Heart right ventricle (tissue), 16 donors: Measurements from ENCODE around the gene NUDT1. TPM values are rescaled to one million over a fixed set of nuclear protein-coding genes. Genes with fewer than 3 reads are reported as not detected.

Source experiments
- ATAC-seq, 8 donors: fragments of 200-7000 bp; cut with Tn5 transposase; one replicate each; pipeline ENCODE4 v1.9.1; 2020; ENCODE audit warnings: mild to moderate bottlenecking in 8 of 8, moderate library complexity in 8 of 8, moderate number of reproducible peaks in 1 of 8
- DNase-seq, 2 donors: peaks; one replicate each; pipeline ENCODE4 v3.0.0-alpha.2; 2020
- H3K27ac ChIP-seq, 10 donors: fragments of 200-600 bp; sonication (generic) in 2 of 10; one replicate each; pipeline versions ENCODE4 v1.5.0 to v1.8.0; 2020 to 2022; ENCODE audit warnings: mild to moderate bottlenecking in 3 of 10
- H3K27me3 ChIP-seq, 7 donors: fragments of 200-600 bp; one replicate each; pipeline ENCODE4 v1.8.0; 2021 to 2022; ENCODE audit warnings: mild to moderate bottlenecking in 2 of 7
- H3K36me3 ChIP-seq, 9 donors: fragments of 200-600 bp; sonication (generic) in 1 of 9; one replicate each; pipeline versions ENCODE4 v1.5.0 to v1.8.0; 2020 to 2022; ENCODE audit warnings: mild to moderate bottlenecking in 2 of 9
- H3K4me1 ChIP-seq, 9 donors: fragments of 200-600 bp; sonication (generic) in 1 of 9; one replicate each; pipeline versions ENCODE4 v1.5.0 to v1.8.0; 2020 to 2022; ENCODE audit warnings: mild to moderate bottlenecking in 4 of 9
- H3K4me3 ChIP-seq, 10 donors: fragments of 200-600 bp; sonication (generic) in 2 of 10; one replicate each; pipeline versions ENCODE4 v1.5.0 to v1.8.0; 2020 to 2022; ENCODE audit warnings: mild to moderate bottlenecking in 7 of 10, moderate library complexity in 2 of 10
- H3K9me3 ChIP-seq, 11 donors: fragments of 200-600 bp in 10 of 11; sonication (generic) in 2 of 11; one replicate each; pipeline versions ENCODE4 v1.5.0 to v1.8.0; 2013 to 2022; ENCODE audit warnings: mild to moderate bottlenecking in 2 of 11, control low read depth in 1 of 11, moderate library complexity in 1 of 11
- CTCF ChIP-seq, 9 donors: fragments of 200-600 bp; sonication (generic) in 2 of 9; IDR thresholded peaks; one replicate each; pipeline versions ENCODE4 v1.5.0 to v1.8.0; 2021 to 2022; ENCODE audit warnings: antibody characterized with exemption in 9 of 9, mild to moderate bottlenecking in 5 of 9, moderate library complexity in 1 of 9
- WGBS, 2 donors: extraction: QIAGEN DNeasy Blood & Tissue Kit; methylation state at CpG; one replicate each; pipeline ENCODE4 v1.1.7; 2013; ENCODE audit warnings: inconsistent platforms in 1 of 2; 5-methylcytosine and 5-hydroxymethylcytosine counted together
- intact Hi-C, 10 donors: fragments of 100-400 bp; cut with DNase I; formaldehyde crosslinking; loops; one replicate each; pipeline versions ENCODE4 v1.11.1 to v1.14.2; 2022
- polyA plus RNA-seq, 2 donors: library from polyadenylated mRNA; stranded (reverse); fragments of 200-250 nt; gene quantifications; one replicate each; pipeline ENCODE4 v1.2.3, GENCODE V29; 2013
- total RNA-seq, 10 donors: library from RNA; stranded (reverse); fragmentation: NEBNext Ultra II Directional in 3 of 10; extraction: Animal tissue kit (Norgen Biotek cat#: 25700) in 3 of 10; gene quantifications; one replicate each; pipeline versions ENCODE4 v1.2.1 to v1.2.4, GENCODE V29; 2021 to 2023
- donor health status: Arrhythmogenic right ventricular cardiomyopathy.
- donor health status: ischemic (EF 13 %, LVEDD 7.1; RV severe dilation, severe dysfunction).
- donor health status: healthy with polysubstance abuse.
- donor health status: DM: no; HTN: yes; CAD: no.
- donor health status: DM: no; HTN: no; CAD: no.
- donor health status: ischemic (EF 25% LVEDD 6.9; RV normal size, moderate dysfunction).
- donor health status: ischemic (EF 25% LVEDD 5.7; RV mildly dilated, moderate dysfunction).
- donor health status: healthy.
- donor health status: DM: yes; HTN: yes; CAD: no.
- donor health status: Ischemic cardiomyopathy.
- donor health status: ischemic (EF 35%, LVEDD 5.7; RV mildly dilated, moderate dysfunction).
- donor health status: nonischemic (EF 11% LVEDD 7.7; RV severe dilation, severe dysfunction).
- donor health status: DM: yes; HTN: yes; CAD: no.
- donor health status: PGD.
- donor health status: ischemic (EF 29% LVEDD 5.4; RV normal size, mild dysfunction).
- donor health status: nonischemic (EF 23%, LVEDD 6.1; RV moderate dilation, normal function).

Gene NUDT1
- total and polyA plus RNA-seq, 12 donors: 7.7 to 35.8 (median 12.8) TPM

DNA sequence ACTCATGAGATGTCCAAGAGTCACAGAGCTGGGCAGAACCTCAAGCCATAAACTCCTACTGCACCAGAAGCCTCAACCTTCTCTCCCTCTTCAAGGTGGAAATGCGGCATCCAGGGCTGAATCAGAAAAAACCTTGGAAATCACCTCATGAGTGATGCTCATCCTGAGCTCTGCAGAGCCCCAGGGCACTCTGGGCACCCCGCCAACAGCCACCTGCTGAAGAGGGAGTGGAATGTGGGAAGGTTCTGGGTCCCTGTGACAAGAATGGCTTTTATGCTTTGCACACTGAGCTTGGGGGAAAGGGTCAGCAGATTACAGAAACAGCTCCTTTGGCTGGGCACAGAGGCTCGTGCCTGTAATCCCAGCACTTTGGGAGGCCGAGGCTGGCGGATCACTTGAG, 18.8 kb downstream of the NUDT1 start:
- H3K27me3 ChIP-seq: no peaks in the 10 kb centered on the region
- peaks cover 0 to 62% (median 12%) of the 10 kb centered on the region in 9 donors for H3K36me3 ChIP-seq
- WGBS, 2 donors: 82 to 87% methylated on average over 5 of the region's 5 CpGs
- no peak for ATAC-seq
- TF ChIP-seq CTCF (IDR thresholded peaks at IDR 0.05): no peak
- no peaks in the 10 kb centered on the region for H3K9me3 ChIP-seq
- DNase-seq: no peak
- no peak overlapping the region for H3K4me3 ChIP-seq
- no peak overlapping the region for H3K27ac ChIP-seq
- intact Hi-C loops: no loop called here
- H3K4me1 ChIP-seq: peaks cover 0 to 10% (median 0%) of the 10 kb centered on the region in 9 donors

- no peak for TF ChIP-seq CTCF (IDR thresholded peaks at IDR 0.05)
- Histone ChIP-seq H3K4me3 (peak overlapping the region in 1 of 10 donors; percentile 39), H3K9me3 (no peaks in the 10 kb centered on the region), H3K4me1 (peaks cover 0 to 10% (median 0%) of the 10 kb centered on the region in 9 donors), H3K27me3 (no peaks in the 10 kb centered on the region), H3K36me3 (peaks cover 0 to 62% (median 12%) of the 10 kb centered on the region in 9 donors), H3K27ac (peak overlapping the region in 4 of 10 donors; percentile 27 to 88 (median 43))
- peak in 4 of 8 donors; percentile 9 to 25 (median 11) for ATAC-seq
- 85 to 90% methylated on average over 14 of the region's 14 CpGs for WGBS, 2 donors
- peak in 1 of 2 donors; percentile 21 for DNase-seq
- intact Hi-C loops: no loop called here
These were observed 19.6 kb downstream of the NUDT1 start for GRCh38 chr7:2261611-2262010.

DNA sequence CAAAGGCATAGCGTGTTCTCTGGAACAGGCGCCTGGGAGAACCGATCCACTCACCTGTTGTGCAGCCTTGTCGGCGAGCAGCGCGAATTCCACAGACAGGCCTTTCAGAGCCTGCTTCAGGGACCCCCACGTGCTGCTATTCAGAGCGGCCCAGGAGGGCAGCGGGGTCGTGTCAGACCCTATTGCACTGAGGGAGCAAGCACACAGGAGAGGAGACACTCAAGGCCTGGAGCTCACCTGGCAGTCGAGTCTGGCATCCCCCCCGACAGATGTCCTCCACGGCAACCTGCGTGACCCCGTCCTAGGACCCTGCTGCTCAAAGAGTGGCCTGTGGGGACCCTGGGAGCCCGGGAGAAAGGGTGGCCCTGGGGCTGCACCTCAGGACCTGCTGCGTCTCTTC, 21.1 kb downstream of the NUDT1 start:
- H3K27me3 ChIP-seq: no peaks in the 10 kb centered on the region
- ATAC-seq: no peak
- H3K27ac ChIP-seq: no peak overlapping the region
- DNase-seq: no peak
- no peak for TF ChIP-seq CTCF (IDR thresholded peaks at IDR 0.05)
- no peak overlapping the region for H3K4me3 ChIP-seq
- H3K9me3 ChIP-seq: no peaks in the 10 kb centered on the region
- intact Hi-C loops: no loop called here
- H3K4me1 ChIP-seq: peaks cover 0 to 10% (median 0%) of the 10 kb centered on the region in 9 donors
- WGBS, 2 donors: 90 to 97% methylated on average over 18 of the region's 18 CpGs
- H3K36me3 ChIP-seq: peaks cover 0 to 53% (median 12%) of the 10 kb centered on the region in 9 donors

GRCh38 chr7:2264158-2264557, 22.1 kb downstream of the NUDT1 start:
- intact Hi-C loops: no loop called here
- 96 to 99% methylated on average over 23 of the region's 23 CpGs for WGBS, 2 donors
- Histone ChIP-seq H3K4me1 (peaks cover 0 to 10% (median 0%) of the 10 kb centered on the region in 9 donors), H3K27me3 (no peaks in the 10 kb centered on the region), H3K36me3 (peaks cover 0 to 48% (median 12%) of the 10 kb centered on the region in 9 donors), H3K4me3 (no peak overlapping the region), H3K27ac (no peak overlapping the region), H3K9me3 (no peaks in the 10 kb centered on the region)
- no peak for TF ChIP-seq CTCF (IDR thresholded peaks at IDR 0.05)
- ATAC-seq: no peak
- DNase-seq: no peak
